NCI-H2029 (cell line): ENCODE measurements around the gene MCIDAS.

ENCODE experiments used
- DNase-seq: peaks from one replicate; lab custom pipeline; 2025; lab: John Stamatoyannopoulos, UW

Gene MCIDAS

DNA sequence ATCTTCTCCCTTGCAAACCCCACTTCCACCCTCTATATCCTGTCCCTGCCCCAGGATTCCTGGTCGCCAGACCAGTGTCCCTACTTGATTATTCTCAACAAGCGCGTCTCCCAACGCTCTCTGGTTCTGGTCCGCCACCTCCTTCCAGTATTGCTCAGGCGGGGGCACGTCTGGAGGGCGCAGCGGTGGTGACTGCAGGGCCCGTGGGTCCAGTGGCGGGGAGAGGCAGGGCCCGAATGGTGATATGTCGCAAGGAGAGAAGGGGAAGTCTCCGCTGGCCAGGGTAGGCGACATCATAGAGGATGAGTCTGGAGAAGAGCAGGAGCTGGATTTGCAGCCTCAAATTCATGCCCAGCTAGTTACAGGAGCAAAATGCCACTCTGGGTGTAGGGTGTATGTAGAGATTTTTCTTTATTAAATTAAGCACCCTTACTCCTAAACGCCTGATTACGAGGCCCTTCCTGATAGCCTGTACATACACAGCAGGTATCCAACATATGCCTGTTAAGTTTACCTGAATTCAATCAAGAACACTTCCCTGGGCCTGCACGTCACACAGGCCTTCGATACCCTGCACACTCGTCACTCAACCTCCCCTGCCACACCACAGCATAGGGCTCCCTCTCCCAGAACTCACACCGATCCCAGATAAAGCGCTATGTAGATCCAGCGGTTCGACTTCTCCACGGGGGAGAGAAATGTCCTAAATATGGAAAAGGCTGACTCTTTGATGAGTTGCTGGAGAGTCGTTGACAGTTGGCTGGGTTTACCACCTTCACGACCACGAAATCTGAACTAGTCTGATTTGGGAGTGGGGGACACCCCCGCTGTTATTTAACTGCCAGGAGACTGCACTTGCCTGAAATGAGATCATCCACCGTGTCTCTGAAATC, 4.8 kb downstream of the MCIDAS start:
- DNase-seq = no peak

- DNase-seq = no peak
Measured at GRCh38 chr5:55220433-55221185, 6.5 kb downstream of the MCIDAS start.

GRCh38 chr5:55219770-55220169, 7.3 kb downstream of the MCIDAS start:
- DNase-seq = no peak

DNA sequence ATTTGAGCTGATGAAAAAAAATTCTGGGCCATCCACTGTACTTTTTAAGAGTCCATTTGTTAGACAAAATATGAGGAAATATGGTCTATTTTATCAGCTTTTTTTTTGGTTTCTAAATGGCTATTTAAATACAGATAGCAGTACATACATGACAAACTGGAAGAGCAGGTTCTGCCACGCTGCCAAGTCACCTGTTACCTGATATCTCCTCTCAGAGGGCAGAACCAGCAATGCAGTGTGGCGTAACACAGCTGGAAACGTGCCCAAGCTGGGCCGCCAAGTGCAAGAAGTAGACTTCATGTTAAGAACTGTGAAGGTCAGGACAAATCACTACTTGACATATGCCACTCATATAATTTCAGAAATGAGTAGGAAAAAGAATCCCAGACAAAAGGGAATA, 8.1 kb downstream of the MCIDAS start:
- DNase-seq = peak; percentile 93

DNA sequence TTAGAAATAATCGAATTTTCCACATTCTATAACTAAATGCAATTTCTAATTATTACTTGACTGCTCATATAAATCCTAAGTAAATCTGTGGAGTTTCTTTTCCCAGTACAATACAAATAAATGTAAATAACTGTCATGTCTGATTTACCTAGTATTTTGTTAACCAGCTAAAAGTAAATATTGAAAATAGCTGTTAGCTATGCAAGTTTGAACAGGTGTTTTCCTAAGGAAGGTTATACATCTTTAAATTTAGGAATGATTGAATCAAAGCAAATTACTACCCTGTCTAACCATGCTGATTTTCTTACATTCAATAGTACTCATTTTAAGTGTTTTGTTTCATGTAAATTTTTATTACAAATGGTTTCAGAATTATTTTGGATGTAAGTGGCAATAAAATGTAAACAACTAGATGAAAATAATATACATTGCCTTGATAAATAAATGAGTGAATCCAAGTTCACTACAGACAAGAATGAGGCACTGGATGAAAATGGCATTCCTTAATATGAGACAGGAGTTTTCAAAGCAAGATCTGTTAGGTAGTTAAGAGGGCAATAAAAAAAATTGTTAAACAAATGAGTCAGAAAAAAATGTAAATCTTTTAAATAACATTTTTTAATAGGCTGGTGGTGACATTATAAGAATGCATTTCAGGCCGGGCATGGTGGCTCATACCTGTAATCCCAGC, 15.8 kb downstream of the MCIDAS start:
- DNase-seq = no peak

DNA sequence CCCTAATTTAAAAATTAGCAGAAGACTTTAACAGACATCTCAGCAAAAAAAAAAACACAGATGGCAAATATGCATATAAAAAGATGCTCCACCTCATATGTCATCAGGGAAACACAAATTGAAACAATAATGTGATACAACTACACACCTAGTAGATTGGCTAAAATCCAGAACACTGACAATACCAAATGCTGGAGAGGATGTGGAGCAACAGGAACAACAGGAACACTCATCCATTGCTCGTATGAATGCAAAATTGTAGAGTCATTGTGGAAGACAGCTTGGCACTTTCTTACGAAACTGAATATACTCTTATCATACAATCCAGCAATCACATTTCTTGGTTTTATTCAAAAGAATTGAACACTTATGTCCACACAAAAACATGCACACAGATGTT, 22.1 kb downstream of the MCIDAS start:
- peak; percentile 35 for DNase-seq

DNA sequence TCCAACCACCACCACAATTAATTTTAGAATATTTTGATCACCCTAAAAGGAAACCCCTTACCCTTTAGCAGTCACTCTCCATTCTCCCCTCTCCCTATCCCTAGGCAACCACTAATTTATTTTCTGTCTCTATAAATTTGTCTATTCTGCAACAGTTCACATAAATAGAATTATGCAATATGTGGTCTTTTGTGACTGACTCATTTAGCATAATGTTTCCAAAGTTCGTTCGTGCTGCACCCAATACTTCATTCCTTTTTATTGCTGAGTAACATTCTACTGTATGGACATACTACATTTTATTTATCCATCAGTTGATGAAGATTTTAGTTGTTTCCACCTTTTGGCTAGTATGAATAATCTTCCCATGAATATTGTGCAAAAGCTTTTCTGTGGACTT, 36.0 kb downstream of the MCIDAS start:
- DNase-seq = no peak

- DNase-seq = peak; percentile 22
Measured at GRCh38 chr5:55188656-55189540, 38.2 kb downstream of the MCIDAS start.

GRCh38 chr5:55187370-55187769, 39.7 kb downstream of the MCIDAS start:
- peak; percentile 61 for DNase-seq

DNA sequence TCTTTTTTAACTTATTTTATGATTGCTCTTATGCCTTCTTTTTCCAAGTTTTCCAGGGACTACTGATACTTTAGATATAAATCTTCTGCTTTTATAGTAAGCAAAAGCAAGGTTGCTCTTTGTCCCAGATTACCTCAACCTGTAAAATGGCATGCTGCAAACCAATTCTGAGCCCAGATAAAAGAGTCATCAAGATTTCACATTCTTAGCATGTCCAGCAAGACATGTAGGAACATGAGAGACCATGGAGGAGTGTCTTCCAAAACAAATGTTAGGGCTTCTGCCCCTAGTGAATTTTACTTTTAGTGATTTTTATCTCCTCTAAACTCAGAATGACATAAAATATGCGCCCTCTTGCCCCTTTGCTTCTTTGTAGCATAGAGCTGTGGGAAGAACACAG, 47.1 kb downstream of the MCIDAS start:
- no peak for DNase-seq

DNA sequence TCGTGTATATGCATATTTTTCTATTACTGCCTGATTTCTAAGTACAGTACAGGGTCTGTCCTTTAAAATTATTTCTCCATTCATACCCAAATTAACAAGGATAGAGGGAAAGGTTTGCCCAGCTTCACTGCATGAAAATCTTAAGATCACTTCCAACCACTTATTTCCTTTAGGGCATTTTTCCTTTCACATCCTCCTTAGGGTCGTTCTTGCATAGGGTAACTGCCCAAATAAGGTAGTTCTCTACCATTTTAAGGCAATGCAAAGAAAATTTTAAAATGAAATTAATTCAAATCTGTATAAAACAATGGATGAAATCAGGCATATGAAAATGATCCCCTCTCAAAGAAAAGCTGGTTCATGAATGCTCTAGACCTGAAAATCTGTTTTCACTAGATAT, 50.0 kb downstream of the MCIDAS start:
- no peak for DNase-seq

DNA sequence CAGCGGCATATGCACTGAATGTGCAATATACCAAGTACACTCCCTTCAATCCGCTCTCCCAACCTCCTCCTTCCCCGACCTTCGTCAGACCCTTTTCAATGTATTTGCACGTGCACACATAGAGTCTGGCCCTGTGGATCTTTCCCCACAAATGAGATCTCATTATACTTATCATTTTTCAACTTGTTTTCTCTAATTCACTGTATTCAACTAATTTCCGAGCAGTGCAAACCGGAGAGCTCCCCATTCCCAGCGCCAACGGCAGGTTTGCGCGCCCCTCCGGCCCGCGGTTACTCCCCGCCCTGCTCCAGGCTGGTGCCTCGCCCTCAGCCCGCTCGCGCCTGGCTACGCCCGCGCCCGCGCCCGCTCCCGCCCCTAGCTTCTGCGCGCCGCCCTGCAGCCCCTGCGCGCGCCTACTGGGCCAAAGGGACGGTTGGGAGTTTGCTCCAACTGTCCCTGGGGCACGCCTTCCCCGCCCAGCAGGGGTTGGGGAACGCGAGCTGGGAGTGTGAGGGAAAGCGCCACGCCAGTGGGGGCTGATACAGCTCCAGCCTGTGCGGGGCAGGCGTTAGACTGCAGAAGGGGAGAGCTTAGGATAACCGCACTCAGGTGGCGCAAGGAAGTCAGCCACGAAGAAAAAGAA, 50.8 kb downstream of the MCIDAS start:
- DNase-seq = peak; percentile 13

- no peak for DNase-seq
Measured at GRCh38 chr5:55175781-55176175, 51.3 kb downstream of the MCIDAS start.

DNA sequence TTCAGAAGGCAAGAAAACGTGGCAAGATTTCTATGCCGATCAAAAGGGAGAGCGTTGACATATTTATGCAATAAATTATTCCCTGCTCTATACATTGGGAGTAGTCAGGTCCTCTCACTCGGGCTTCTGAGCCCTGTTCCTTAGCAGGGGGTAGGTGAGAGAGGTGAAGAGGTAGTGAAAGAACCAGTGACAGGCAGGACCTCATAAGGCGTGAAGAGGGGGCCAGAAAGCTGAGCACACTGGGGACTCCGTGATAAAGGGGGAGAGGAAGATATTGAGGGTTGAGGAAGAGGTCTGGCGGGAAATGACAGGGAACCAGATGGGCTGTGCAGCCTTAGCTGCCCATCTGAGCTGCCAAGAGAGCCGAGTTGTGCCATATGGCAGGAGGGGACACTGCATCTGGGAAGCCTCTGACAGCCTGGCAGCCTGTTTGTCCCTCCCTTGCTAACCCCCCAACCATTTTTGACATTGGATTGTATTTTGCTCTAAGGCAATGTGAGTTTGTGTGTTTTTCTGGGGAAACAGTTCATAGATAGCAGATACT, 53.4 kb downstream of the MCIDAS start:
- DNase-seq = no peak

DNA sequence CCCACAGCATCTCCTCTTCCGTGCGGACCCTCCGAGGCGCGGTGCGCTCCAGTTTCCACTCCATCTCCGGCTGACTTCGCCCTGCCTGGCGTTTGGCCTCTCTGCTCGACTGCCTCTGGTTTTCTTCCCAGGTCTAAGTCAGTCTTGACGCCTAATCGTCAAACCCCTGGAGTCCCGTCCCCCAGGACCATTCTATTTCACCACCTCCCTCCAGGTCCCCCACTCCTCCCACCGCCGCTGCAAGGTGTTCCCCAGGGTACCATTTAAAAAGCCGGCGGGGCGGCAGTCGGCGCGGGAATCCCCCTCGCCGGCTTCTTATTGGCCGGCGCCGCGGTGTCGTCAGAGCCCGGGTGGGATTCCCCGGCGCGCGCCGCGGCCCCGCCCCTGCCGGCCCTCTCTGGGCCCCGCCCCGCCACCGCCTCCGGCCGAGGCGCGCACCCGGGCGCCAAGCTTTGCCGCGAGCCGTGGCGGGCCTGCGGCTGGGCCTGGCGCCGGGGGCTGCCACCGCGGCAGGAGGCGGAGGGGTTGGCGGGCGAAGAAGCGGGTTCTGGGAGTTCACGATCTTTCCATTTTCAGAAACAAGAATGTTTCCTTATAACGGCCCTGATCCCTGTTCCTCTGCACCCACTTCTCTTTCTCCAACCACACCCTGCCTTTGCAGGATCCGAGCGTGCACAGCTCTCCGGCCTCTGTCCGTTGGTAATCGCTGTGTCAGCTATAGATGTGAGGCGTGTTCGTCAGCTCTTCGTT, 54.0 kb downstream of the MCIDAS start, which contains the start of gene CDC20B:
CDC20B (minus strand) TSS at position 241 of the 750 bp plus-strand sequence; CDS start at position 64, 177 bp downstream.
- DNase-seq = peak; percentile 43

DNA sequence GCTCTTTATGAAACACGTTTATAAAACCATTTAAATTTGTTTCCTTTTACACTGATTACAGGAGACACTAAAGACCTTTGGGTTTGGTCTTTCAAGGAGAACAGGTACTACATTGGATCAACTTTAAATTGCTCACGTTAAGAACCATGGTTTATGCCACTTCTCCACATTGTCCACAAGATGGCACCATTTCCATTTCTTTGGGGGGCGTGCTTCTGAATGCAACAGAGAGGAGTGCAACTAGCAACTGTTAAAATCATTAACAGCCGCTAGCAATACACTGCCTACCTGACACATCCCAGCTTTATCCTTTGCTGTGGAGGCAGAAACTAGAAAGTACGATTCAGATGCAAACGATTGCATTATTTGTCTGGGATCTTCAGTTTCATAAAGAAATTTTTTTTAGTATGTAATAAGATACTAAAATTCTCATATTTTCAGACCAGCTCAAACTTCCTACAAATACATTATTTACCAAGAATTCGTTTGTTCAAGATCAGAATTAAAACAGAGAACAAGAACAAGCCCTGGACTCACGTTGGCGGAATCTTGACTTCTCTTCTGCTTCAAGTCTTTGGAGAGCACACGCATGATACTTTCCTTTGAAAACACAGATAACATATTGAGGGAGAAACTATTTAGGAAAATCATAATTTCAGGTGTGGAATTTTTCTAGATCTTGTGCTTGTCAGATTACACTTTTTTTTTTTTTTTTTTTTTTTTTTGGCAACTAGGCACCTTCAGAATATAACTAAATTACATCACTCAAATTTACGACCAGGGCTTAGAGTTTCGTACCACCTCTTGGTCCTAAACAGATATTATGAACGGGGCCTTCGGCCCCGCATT, 54.8 kb downstream of the MCIDAS start:
- peak; percentile 80 for DNase-seq

- DNase-seq = no peak
Measured at GRCh38 chr5:55171471-55171870, 55.6 kb downstream of the MCIDAS start.
